Bronchial epithelial cell (primary cell): Measurements from ENCODE around the gene MYBPH. TPM values are rescaled to one million over a fixed set of nuclear protein-coding genes. Genes with fewer than 3 reads are reported as not detected.

Source experiments
- DNase-seq: peaks from one replicate; pipeline ENCODE4 v3.0.0-alpha.2; 2010; ENCODE audit warnings: low read depth
- FAIRE-seq: peaks from 2 replicates; lab custom pipeline; 2011; peaks lifted over from hg19 to GRCh38; lab: Jason Lieb, UNC
- H3K27me3 ChIP-seq: 2 replicates; pipeline ENCODE4 v1.5.1; 2011; ENCODE audit warnings: low read length; ENCODE audit not compliant: control insufficient read depth, insufficient read depth
- H3K36me3 ChIP-seq: 2 replicates; pipeline ENCODE4 v1.5.1; 2011; ENCODE audit warnings: low read length; ENCODE audit not compliant: control insufficient read depth, insufficient read depth
- H3K4me3 ChIP-seq: 2 replicates; pipeline ENCODE4 v1.5.1; 2011; ENCODE audit warnings: mild to moderate bottlenecking, low read depth, low read length, control low read depth
- CTCF ChIP-seq: IDR thresholded peaks from 2 replicates; pipeline ENCODE4 v1.5.1; 2011; ENCODE audit warnings: mild to moderate bottlenecking, moderate library complexity, low read length, control low read depth, inconsistent platforms; ENCODE audit not compliant: insufficient read depth, severe bottlenecking
- total RNA-seq: library from RNA; depleted of rRNA; stranded (reverse); fragments of >200 nt; gene quantifications from 2 replicates; pipeline ENCODE4 v1.2.1, GENCODE V29; 2014

The MYBPH gene
- total RNA-seq, 1 donor from 2014 or later, result not detected

GRCh38 chr1:203126866-203127665, 48.6 kb downstream of the MYBPH start:
- no peak for FAIRE-seq
- H3K4me3 ChIP-seq, result no peak overlapping the region
- peaks cover 18% of the 10 kb centered on the region for H3K27me3 ChIP-seq
- no peak for DNase-seq
- H3K36me3 ChIP-seq, result no peaks in the 10 kb centered on the region
- TF ChIP-seq CTCF, result no peak

GRCh38 chr1:203126151-203126865, 49.3 kb downstream of the MYBPH start:
- H3K4me3 ChIP-seq, result no peak overlapping the region
- peak; percentile 15 for DNase-seq
- TF ChIP-seq CTCF, result peak; percentile 44
- FAIRE-seq, result no peak
- H3K36me3 ChIP-seq, result no peaks in the 10 kb centered on the region
- peaks cover 19% of the 10 kb centered on the region for H3K27me3 ChIP-seq

- no peak for TF ChIP-seq CTCF
These were observed 50.9 kb downstream of the MYBPH start for GRCh38 chr1:203124546-203125317.

GRCh38 chr1:203124011-203124410, 51.6 kb downstream of the MYBPH start:
- H3K36me3 ChIP-seq, result no peaks in the 10 kb centered on the region
- H3K4me3 ChIP-seq, result no peak overlapping the region
- no peak for FAIRE-seq
- H3K27me3 ChIP-seq, result peaks cover 24% of the 10 kb centered on the region
- TF ChIP-seq CTCF, result no peak
- no peak for DNase-seq

More at GRCh38 chr1:203124546-203125317, 50.9 kb downstream of the MYBPH start:
- Histone ChIP-seq H3K27me3 (peaks cover 22% of the 10 kb centered on the region), H3K36me3 (no peaks in the 10 kb centered on the region), H3K4me3 (no peak overlapping the region)
- FAIRE-seq (no peak), DNase-seq (peak; percentile 60)

GRCh38 chr1:203122159-203122558, 53.5 kb downstream of the MYBPH start:
- no peak for DNase-seq
- FAIRE-seq, result no peak
- H3K27me3 ChIP-seq, result peaks cover 24% of the 10 kb centered on the region

More at GRCh38 chr1:203122159-203122558, 53.5 kb downstream of the MYBPH start:
- no peak overlapping the region for H3K4me3 ChIP-seq
- no peaks in the 10 kb centered on the region for H3K36me3 ChIP-seq
- no peak for TF ChIP-seq CTCF
